Trophoblast cell (in vitro differentiated cells and primary cell): ENCODE measurements around the gene CD79A.

Source experiments
- DNase-seq, 2 donors: peaks; one replicate each; pipeline ENCODE4 v3.0.0-alpha.2; 2016
- H2AFZ ChIP-seq: 2 replicates; pipeline ENCODE4 v1.6.1; 2013; ENCODE audit warnings: low read length, moderate library complexity, mild to moderate bottlenecking; ENCODE audit not compliant: insufficient read depth, poor library complexity
- H2AK5ac ChIP-seq: 2 replicates; pipeline ENCODE4 v1.6.1; 2013; ENCODE audit warnings: mild to moderate bottlenecking, low read length
- H2BK120ac ChIP-seq: 2 replicates; pipeline ENCODE4 v1.6.1; 2013; ENCODE audit warnings: low read length, mild to moderate bottlenecking, moderate library complexity; ENCODE audit not compliant: insufficient read depth, poor library complexity
- H2BK12ac ChIP-seq: 2 replicates; pipeline ENCODE4 v1.6.1; 2013; ENCODE audit warnings: mild to moderate bottlenecking, low read length, moderate library complexity
- H2BK5ac ChIP-seq: 2 replicates; pipeline ENCODE4 v1.6.1; 2013; ENCODE audit warnings: low read length, low read depth, moderate library complexity, mild to moderate bottlenecking; ENCODE audit not compliant: poor library complexity
- H3K14ac ChIP-seq: 2 replicates; pipeline ENCODE4 v1.6.1; 2013; ENCODE audit warnings: mild to moderate bottlenecking, low read length
- H3K18ac ChIP-seq: 2 replicates; pipeline ENCODE4 v1.6.1; 2013; ENCODE audit warnings: mild to moderate bottlenecking, low read length
- H3K23ac ChIP-seq: 2 replicates; pipeline ENCODE4 v1.6.1; 2013; ENCODE audit warnings: low read length
- H3K27ac ChIP-seq: 2 replicates; pipeline ENCODE4 v1.5.1; 2013; ENCODE audit warnings: low read depth, mild to moderate bottlenecking, inconsistent platforms, low read length, moderate library complexity
- H3K27me3 ChIP-seq: 2 replicates; pipeline ENCODE4 v1.6.1; 2013; ENCODE audit warnings: inconsistent platforms, mild to moderate bottlenecking, low read length, moderate library complexity; ENCODE audit not compliant: insufficient read depth
- H3K36me3 ChIP-seq, 2 experiments: 1 replicate in 1 of 2; 2 replicates in 1 of 2; pipeline ENCODE4 v1.6.1; 2013; ENCODE audit warnings: low read length in 2 of 2, mild to moderate bottlenecking in 2 of 2, moderate library complexity in 1 of 2; ENCODE audit not compliant: insufficient read depth in 2 of 2, control insufficient read depth in 1 of 2
- H3K4ac ChIP-seq: 2 replicates; pipeline ENCODE4 v1.6.1; 2013; ENCODE audit warnings: low read depth, mild to moderate bottlenecking, low read length, moderate library complexity
- H3K4me1 ChIP-seq, 2 experiments: 1 replicate in 1 of 2; 2 replicates in 1 of 2; pipeline ENCODE4 v1.6.1; 2013; ENCODE audit warnings: low read length in 2 of 2, mild to moderate bottlenecking in 2 of 2, moderate library complexity in 1 of 2; ENCODE audit not compliant: insufficient read depth in 2 of 2, control insufficient read depth in 1 of 2
- H3K4me2 ChIP-seq: 2 replicates; pipeline ENCODE4 v1.6.1; 2013; ENCODE audit warnings: inconsistent platforms, mild to moderate bottlenecking, low read length, moderate library complexity
- H3K4me3 ChIP-seq: 2 replicates; pipeline ENCODE4 v1.5.1; 2013; ENCODE audit warnings: mild to moderate bottlenecking, low read depth, low read length, inconsistent platforms
- H3K79me1 ChIP-seq: one replicate; pipeline ENCODE4 v1.6.1; 2013; ENCODE audit warnings: low read length
- H3K79me2 ChIP-seq: 2 replicates; pipeline ENCODE4 v1.6.1; 2013; ENCODE audit warnings: low read length, mild to moderate bottlenecking; ENCODE audit not compliant: control insufficient read depth, insufficient read depth, poor library complexity
- H3K9ac ChIP-seq: 2 replicates; pipeline ENCODE4 v1.6.1; 2013; ENCODE audit warnings: mild to moderate bottlenecking, low read length
- H3K9me3 ChIP-seq: 2 replicates; pipeline ENCODE4 v1.6.1; 2013; ENCODE audit warnings: low read depth, mild to moderate bottlenecking, control low read depth, inconsistent platforms, low read length; ENCODE audit not compliant: insufficient read depth
- H4K12ac ChIP-seq: 2 replicates; pipeline ENCODE4 v1.6.1; 2013; ENCODE audit warnings: low read depth, mild to moderate bottlenecking, low read length, moderate library complexity
- H4K8ac ChIP-seq: 2 replicates; pipeline ENCODE4 v1.6.1; 2013; ENCODE audit warnings: low read depth, mild to moderate bottlenecking, low read length, moderate library complexity
- H4K91ac ChIP-seq: one replicate; pipeline ENCODE4 v1.6.1; 2013; ENCODE audit warnings: low read depth, mild to moderate bottlenecking, low read length, moderate library complexity
- WGBS: extraction: QIAGEN DNeasy Blood & Tissue Kit; methylation state at CpG from one replicate; pipeline ENCODE4 v1.1.7; 2013; ENCODE audit warnings: missing lambda C conversion rate; ENCODE audit not compliant: insufficient read length, insufficient coverage; ENCODE audit errors: extremely low coverage; 5-methylcytosine and 5-hydroxymethylcytosine counted together

CD79A gene

DNA sequence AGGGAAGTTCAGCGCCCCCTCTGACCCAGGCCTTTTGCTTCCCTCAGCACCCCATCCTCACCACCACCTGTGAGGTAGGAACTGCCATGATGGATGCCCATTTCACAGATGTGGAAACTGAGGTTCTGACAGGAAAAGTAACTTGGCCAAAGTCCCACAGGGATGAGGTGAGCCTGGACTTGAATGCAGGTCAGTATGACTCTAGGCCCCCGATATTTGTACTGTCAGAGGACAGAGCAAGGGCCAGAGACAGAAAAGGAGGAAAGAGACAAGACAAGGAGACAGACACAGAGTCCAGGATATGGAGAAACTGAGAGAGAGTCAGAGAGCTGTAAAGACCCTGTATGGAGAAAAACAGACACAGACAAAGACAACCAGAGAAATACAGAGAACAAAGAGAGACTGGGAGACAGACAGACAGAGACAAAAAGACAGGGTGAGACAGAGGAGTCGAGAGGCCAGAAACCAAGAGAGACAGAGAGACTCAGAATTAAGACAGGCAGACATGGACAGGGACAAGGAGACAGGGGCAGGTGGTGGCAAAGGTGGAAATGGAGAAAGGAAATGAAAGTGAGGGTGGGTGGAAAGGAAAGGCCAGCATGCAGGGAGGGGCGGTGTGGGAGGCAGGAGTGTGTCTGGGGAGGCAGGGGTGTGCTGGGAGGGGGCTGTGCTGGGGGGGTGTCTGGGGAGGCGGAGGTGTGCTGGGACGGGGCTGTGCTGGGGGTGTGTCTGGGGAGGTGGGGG lies 46.1 kb downstream of the CD79A start:
- Histone ChIP-seq H3K79me2 (no peaks in the 10 kb centered on the region), H3K36me3 (no peaks in the 10 kb centered on the region), H2BK120ac (no peak overlapping the region), H3K4me2 (no peak overlapping the region), H3K4me1 (no peaks in the 10 kb centered on the region), H3K9ac (no peak overlapping the region), H3K27me3 (peaks cover 72% of the 10 kb centered on the region), H4K8ac (no peak overlapping the region), H3K27ac (no peak overlapping the region), H2AFZ (no peak overlapping the region), H3K23ac (no peak overlapping the region), H3K14ac (no peak overlapping the region), H3K9me3 (peaks cover 27% of the 10 kb centered on the region), H4K12ac (no peak overlapping the region), H3K4me3 (no peak overlapping the region), H4K91ac (no peak overlapping the region), H3K79me1 (no peaks in the 10 kb centered on the region), H3K18ac (no peak overlapping the region), H2BK12ac (no peak overlapping the region), H2AK5ac (no peak overlapping the region), H3K4ac (no peak overlapping the region), H2BK5ac (no peak overlapping the region)
- WGBS, result no CpG with 5 or more reads among the region's 6 CpGs
- DNase-seq, result no peak

DNA sequence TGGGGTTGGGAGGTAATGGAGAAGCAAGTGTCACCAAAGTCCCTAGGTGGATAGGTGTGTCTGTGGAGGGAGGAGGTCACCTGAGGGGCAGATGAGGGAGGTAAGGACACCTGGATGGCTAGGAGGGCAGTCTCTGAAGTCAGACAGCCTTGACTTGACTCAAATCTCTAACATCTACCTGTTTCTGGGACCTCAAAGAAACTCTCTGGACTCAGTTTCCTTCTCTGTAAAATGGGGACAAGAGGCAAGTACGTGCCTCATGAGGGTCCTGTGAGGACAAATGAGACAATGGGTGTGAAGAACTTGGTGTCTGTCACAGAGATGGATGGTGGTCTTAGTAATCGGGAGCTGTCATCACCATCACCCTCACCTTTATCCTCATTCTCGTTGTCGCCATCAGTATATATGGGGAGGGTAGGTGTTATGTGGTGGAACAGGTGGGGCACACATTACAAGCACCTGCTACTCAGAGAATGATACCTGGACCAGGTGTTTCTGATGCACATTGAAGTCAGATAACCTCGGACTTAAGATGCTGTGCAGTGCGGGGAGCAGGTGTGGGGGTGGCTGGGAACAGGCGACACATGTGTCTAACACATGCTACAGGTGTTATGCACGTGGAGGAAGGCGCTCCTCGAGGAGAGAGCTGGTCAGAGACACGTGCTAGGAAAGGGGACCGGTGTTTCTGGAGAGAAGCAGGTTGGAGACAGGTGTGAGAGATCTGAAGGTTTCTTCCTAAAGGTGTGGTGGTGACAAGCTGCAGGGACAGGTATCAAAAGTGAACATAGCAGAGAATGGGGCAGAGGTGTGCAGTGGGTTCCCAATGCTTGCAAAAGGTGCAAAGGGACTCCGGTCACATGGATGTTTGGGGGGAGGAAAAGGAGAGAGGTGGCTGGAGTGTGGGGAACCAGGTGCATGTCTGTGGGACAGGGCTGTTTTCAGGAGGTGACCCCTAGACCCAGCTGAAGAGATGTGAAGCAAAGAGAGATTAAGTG lies 47.4 kb downstream of the CD79A start:
- H3K4ac ChIP-seq, result no peak overlapping the region
- no peak overlapping the region for H3K27ac ChIP-seq
- H3K27me3 ChIP-seq, result peaks cover 79% of the 10 kb centered on the region
- peaks cover 0 to 5% of the 10 kb centered on the region in 2 experiments for H3K4me1 ChIP-seq
- H3K79me1 ChIP-seq, result no peaks in the 10 kb centered on the region
- no peak overlapping the region for H3K4me3 ChIP-seq
- no peak overlapping the region for H3K4me2 ChIP-seq
- H2BK12ac ChIP-seq, result no peak overlapping the region
- WGBS, result no CpG with 5 or more reads among the region's 13 CpGs
- no peak overlapping the region for H2AK5ac ChIP-seq
- H2BK5ac ChIP-seq, result no peak overlapping the region
- no peak overlapping the region for H4K8ac ChIP-seq
- no peaks in the 10 kb centered on the region for H3K36me3 ChIP-seq
- H3K79me2 ChIP-seq, result no peaks in the 10 kb centered on the region
- DNase-seq, result no peak
- H3K9me3 ChIP-seq, result peaks cover 25% of the 10 kb centered on the region
- no peak overlapping the region for H4K12ac ChIP-seq
- no peak overlapping the region for H4K91ac ChIP-seq
- H2BK120ac ChIP-seq, result no peak overlapping the region
- no peak overlapping the region for H2AFZ ChIP-seq
- no peak overlapping the region for H3K23ac ChIP-seq
- H3K14ac ChIP-seq, result no peak overlapping the region
- no peak overlapping the region for H3K9ac ChIP-seq
- H3K18ac ChIP-seq, result no peak overlapping the region

GRCh38 chr19:41925208-41926003 lies 48.3 kb downstream of the CD79A start:
- Histone ChIP-seq H3K4me2 (no peak overlapping the region), H2BK5ac (no peak overlapping the region), H3K9ac (no peak overlapping the region), H3K23ac (no peak overlapping the region), H2BK120ac (no peak overlapping the region), H4K8ac (no peak overlapping the region), H4K91ac (no peak overlapping the region), H3K27me3 (peaks cover 83% of the 10 kb centered on the region), H3K36me3 (no peaks in the 10 kb centered on the region), H3K4ac (no peak overlapping the region), H3K79me2 (no peaks in the 10 kb centered on the region), H3K9me3 (peaks cover 19% of the 10 kb centered on the region), H3K18ac (no peak overlapping the region), H3K4me3 (no peak overlapping the region), H2AFZ (no peak overlapping the region), H2BK12ac (no peak overlapping the region), H3K79me1 (no peaks in the 10 kb centered on the region), H3K27ac (no peak overlapping the region), H2AK5ac (no peak overlapping the region), H3K4me1 (peaks cover 0 to 5% of the 10 kb centered on the region in 2 experiments), H3K14ac (no peak overlapping the region), H4K12ac (no peak overlapping the region)
- DNase-seq, result no peak
- no CpG with 5 or more reads among the region's 7 CpGs for WGBS
